A204.1 (cell line): ENCODE data around the gene ACACA.
"Not testable (repeated sequence)": the region's sequence is repeated elsewhere in the genome, so short reads cannot be mapped to it uniquely, and the experiment has no call there.

Source experiments
- FAIRE-seq: peaks from 2 replicates; lab custom pipeline; 2012; peaks lifted over from hg19 to GRCh38; lab: Jason Lieb, UNC

Gene ACACA

GRCh38 chr17:37094391-37094790 is 312.2 kb downstream of the ACACA start:
- FAIRE-seq = no peak

GRCh38 chr17:37092701-37093100 is 313.9 kb downstream of the ACACA start:
- no peak for FAIRE-seq

GRCh38 chr17:37092071-37092470 is 314.6 kb downstream of the ACACA start:
- no peak for FAIRE-seq

- no peak for FAIRE-seq
Measured at GRCh38 chr17:37090941-37091340, 315.7 kb downstream of the ACACA start.

- FAIRE-seq = no peak
Measured at GRCh38 chr17:37089956-37090355, 316.7 kb downstream of the ACACA start.

- FAIRE-seq = no peak
Measured at GRCh38 chr17:37088913-37089312, 317.7 kb downstream of the ACACA start.

- FAIRE-seq = no peak
Measured at GRCh38 chr17:37088459-37088858, 318.2 kb downstream of the ACACA start.

GRCh38 chr17:37087683-37088082 is 319.0 kb downstream of the ACACA start:
- FAIRE-seq = no peak

GRCh38 chr17:37086948-37087347 is 319.7 kb downstream of the ACACA start:
- FAIRE-seq = no peak

- no peak for FAIRE-seq
Measured at GRCh38 chr17:37086334-37086733, 320.3 kb downstream of the ACACA start.

GRCh38 chr17:37084372-37084771 is 322.3 kb downstream of the ACACA start:
- FAIRE-seq = no peak

GRCh38 chr17:37083456-37083855 is 323.2 kb downstream of the ACACA start:
- no peak for FAIRE-seq

GRCh38 chr17:37082985-37083384 is 323.7 kb downstream of the ACACA start:
- FAIRE-seq = no peak

- FAIRE-seq = no peak
Measured at GRCh38 chr17:37082311-37082860, 324.2 kb downstream of the ACACA start.

GRCh38 chr17:37081287-37081686 is 325.3 kb downstream of the ACACA start:
- no peak for FAIRE-seq

- FAIRE-seq = no peak
Measured at GRCh38 chr17:37079735-37080134, 326.9 kb downstream of the ACACA start.

- no peak for FAIRE-seq
Measured at GRCh38 chr17:37079065-37079708, 327.4 kb downstream of the ACACA start.

GRCh38 chr17:37073464-37073863 is 333.2 kb downstream of the ACACA start:
- not testable (repeated sequence) for FAIRE-seq

GRCh38 chr17:37069087-37069486 is 337.5 kb downstream of the ACACA start:
- no peak for FAIRE-seq

- no peak for FAIRE-seq
Measured at GRCh38 chr17:37068266-37068665, 338.4 kb downstream of the ACACA start.

- FAIRE-seq = no peak
Measured at GRCh38 chr17:37067555-37068111, 339.0 kb downstream of the ACACA start.

GRCh38 chr17:37066322-37067255 is 340.0 kb downstream of the ACACA start:
- no peak for FAIRE-seq
